Mammary epithelial cell (primary cell): ENCODE data around the gene CRELD2.

ENCODE experiments used
- EZH2 ChIP-seq: IDR thresholded peaks from 2 replicates; pipeline ENCODE4 v1.6.1; 2012; ENCODE audit warnings: low read length, inconsistent platforms, borderline replicate concordance
- TF ChIP-seq, protein P1 (sequence below), 2 donors: IDR thresholded peaks in 1 of 2; conservative IDR thresholded peaks in 1 of 2; 2 replicates each; pipeline ENCODE4 v1.5.1; 2011 to 2012; ENCODE audit warnings: inconsistent platforms in 2 of 2, low read length in 2 of 2, mild to moderate bottlenecking in 2 of 2, control low read depth in 1 of 2, low read depth in 1 of 2; ENCODE audit not compliant: insufficient read depth in 1 of 2; ENCODE audit errors: extremely low read depth in 1 of 2

DNA sequence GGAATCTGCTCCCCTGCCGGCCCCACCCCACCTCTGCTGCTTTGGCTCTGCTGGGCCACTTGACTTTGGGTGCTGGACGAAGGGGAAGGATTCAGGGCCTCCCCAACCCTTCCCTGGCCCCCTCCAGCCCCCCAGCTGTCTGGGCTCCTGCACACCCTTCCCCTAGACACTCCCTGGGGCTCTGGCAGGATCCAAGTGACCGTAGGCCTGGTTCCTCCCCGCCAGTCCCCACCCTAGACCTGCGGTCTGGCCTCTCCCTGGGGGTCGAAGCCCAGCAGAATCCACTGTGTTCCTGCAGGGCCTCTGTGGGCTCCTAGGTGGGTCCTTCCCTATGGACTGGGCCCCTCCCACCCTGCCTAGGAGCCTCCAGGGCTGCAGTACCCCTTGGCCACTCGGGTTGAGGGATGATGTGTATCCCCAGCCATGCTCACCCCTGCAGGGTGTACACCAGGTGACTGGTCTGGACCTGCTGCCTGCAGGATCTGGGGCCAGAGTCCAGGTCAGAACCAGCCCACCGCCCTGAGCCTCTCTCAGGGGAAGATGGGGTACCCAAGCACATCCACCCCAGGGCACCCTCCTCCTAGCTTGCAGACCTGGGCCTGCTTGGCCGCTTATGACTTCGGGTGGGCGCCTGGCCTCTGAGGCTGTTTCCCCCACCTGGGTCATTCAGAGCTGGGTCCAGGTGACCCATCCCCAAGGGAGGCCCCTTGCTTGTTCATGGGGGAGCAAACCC lies 47.8 kb downstream of the CRELD2 start:
- TF ChIP-seq EZH2 = no peak
- TF ChIP-seq, protein P1, sequence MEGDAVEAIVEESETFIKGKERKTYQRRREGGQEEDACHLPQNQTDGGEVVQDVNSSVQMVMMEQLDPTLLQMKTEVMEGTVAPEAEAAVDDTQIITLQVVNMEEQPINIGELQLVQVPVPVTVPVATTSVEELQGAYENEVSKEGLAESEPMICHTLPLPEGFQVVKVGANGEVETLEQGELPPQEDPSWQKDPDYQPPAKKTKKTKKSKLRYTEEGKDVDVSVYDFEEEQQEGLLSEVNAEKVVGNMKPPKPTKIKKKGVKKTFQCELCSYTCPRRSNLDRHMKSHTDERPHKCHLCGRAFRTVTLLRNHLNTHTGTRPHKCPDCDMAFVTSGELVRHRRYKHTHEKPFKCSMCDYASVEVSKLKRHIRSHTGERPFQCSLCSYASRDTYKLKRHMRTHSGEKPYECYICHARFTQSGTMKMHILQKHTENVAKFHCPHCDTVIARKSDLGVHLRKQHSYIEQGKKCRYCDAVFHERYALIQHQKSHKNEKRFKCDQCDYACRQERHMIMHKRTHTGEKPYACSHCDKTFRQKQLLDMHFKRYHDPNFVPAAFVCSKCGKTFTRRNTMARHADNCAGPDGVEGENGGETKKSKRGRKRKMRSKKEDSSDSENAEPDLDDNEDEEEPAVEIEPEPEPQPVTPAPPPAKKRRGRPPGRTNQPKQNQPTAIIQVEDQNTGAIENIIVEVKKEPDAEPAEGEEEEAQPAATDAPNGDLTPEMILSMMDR (conservative IDR thresholded peaks at IDR 0.05 in 1 of 2, IDR thresholded peaks at IDR 0.05 in 1 of 2; ENCODE audit: extremely low read depth in 1 of 2, insufficient read depth in 1 of 2, low read depth in 1 of 2, low read length in 2 of 2) = no peak
